Measurements from ENCODE around the gene CHMP2B.

GRCh38 chr3:87233805-87234204 lies 6.7 kb downstream of the CHMP2B start:
- TF ChIP-seq CTCF (IDR thresholded peaks at IDR 0.05; ENCODE audit: insufficient read depth, low read length) (no peak), SPI1 (IDR thresholded peaks at IDR 0.05; ENCODE audit: borderline replicate concordance, low read depth) (no peak), GABPA (IDR thresholded peaks at IDR 0.05; ENCODE audit: low read depth) (no peak), POLR2AphosphoS5 (IDR thresholded peaks at IDR 0.05; ENCODE audit: low read depth) (no peak)

All from HL-60 (cell line).